Bronchial epithelial cell (primary cell): Measurements from ENCODE around the gene LRRC8B. TPM values are rescaled to one million over a fixed set of nuclear protein-coding genes. Genes with fewer than 3 reads are reported as not detected.

ENCODE experiments used
- DNase-seq: peaks from one replicate; pipeline ENCODE4 v3.0.0-alpha.2; 2010; ENCODE audit warnings: low read depth
- FAIRE-seq: peaks from 2 replicates; lab custom pipeline; 2011; peaks lifted over from hg19 to GRCh38; lab: Jason Lieb, UNC
- H3K27me3 ChIP-seq: 2 replicates; pipeline ENCODE4 v1.5.1; 2011; ENCODE audit warnings: low read length; ENCODE audit not compliant: control insufficient read depth, insufficient read depth
- H3K36me3 ChIP-seq: 2 replicates; pipeline ENCODE4 v1.5.1; 2011; ENCODE audit warnings: low read length; ENCODE audit not compliant: control insufficient read depth, insufficient read depth
- H3K4me3 ChIP-seq: 2 replicates; pipeline ENCODE4 v1.5.1; 2011; ENCODE audit warnings: mild to moderate bottlenecking, low read depth, low read length, control low read depth
- CTCF ChIP-seq: IDR thresholded peaks from 2 replicates; pipeline ENCODE4 v1.5.1; 2011; ENCODE audit warnings: mild to moderate bottlenecking, moderate library complexity, low read length, control low read depth, inconsistent platforms; ENCODE audit not compliant: insufficient read depth, severe bottlenecking
- total RNA-seq: library from RNA; depleted of rRNA; stranded (reverse); fragments of >200 nt; gene quantifications from 2 replicates; pipeline ENCODE4 v1.2.1, GENCODE V29; 2014

The LRRC8B gene
- 7.6 and 17.5 TPM in 2 replicates for total RNA-seq

GRCh38 chr1:89524369-89525168 is at the start of gene LRRC8B:
LRRC8B (plus strand) TSS chr1:89524829; CDS start chr1:89582651, 57,822 bp downstream.
- no peak for TF ChIP-seq CTCF
- H3K4me3 ChIP-seq: peak within 1 kb of the TSS; percentile 81
- H3K36me3 ChIP-seq: no peaks in the 10 kb centered on the region
- no peaks in the 10 kb centered on the region for H3K27me3 ChIP-seq
- FAIRE-seq (no peak), DNase-seq (peak; percentile 66)

- FAIRE-seq (no peak), DNase-seq (no peak)
- H3K4me3 ChIP-seq: no peak overlapping the region
- no peak for TF ChIP-seq CTCF
- no peaks in the 10 kb centered on the region for H3K36me3 ChIP-seq
- no peaks in the 10 kb centered on the region for H3K27me3 ChIP-seq
Measured at GRCh38 chr1:89475269-89475668, 49.4 kb upstream of the LRRC8B start.

GRCh38 chr1:89476072-89476471 is 48.6 kb upstream of the LRRC8B start:
- H3K36me3 ChIP-seq: no peaks in the 10 kb centered on the region
- no peak overlapping the region for H3K4me3 ChIP-seq
- no peak for DNase-seq
- no peak for FAIRE-seq
- TF ChIP-seq CTCF: no peak
- no peaks in the 10 kb centered on the region for H3K27me3 ChIP-seq

GRCh38 chr1:89483010-89483756 is 41.4 kb upstream of the LRRC8B start:
- no peaks in the 10 kb centered on the region for H3K27me3 ChIP-seq
- no peaks in the 10 kb centered on the region for H3K36me3 ChIP-seq
- TF ChIP-seq CTCF: peak; percentile 68
- no peak overlapping the region for H3K4me3 ChIP-seq
- FAIRE-seq (no peak), DNase-seq (peak; percentile 75)

- FAIRE-seq: no peak
- Histone ChIP-seq H3K27me3 (no peaks in the 10 kb centered on the region), H3K36me3 (no peaks in the 10 kb centered on the region), H3K4me3 (no peak overlapping the region)
- no peak for DNase-seq
- TF ChIP-seq CTCF: no peak
Measured at GRCh38 chr1:89483757-89484077, 40.9 kb upstream of the LRRC8B start.
